Right atrium auricular region (tissue), 2 donors: ENCODE results near the gene NPAS3. TPM values are rescaled to one million over a fixed set of nuclear protein-coding genes. Genes with fewer than 3 reads are reported as not detected.

Experiments
- DNase-seq: peaks from one replicate; pipeline ENCODE4 v3.0.0-alpha.2; 2019; ENCODE audit warnings: low spot score
- H3K27ac ChIP-seq, 2 donors: fragments of 200-600 bp; sonication (generic); 1 replicate in 1 of 2; 2 replicates in 1 of 2; pipeline ENCODE4 v1.5.1; 2016 to 2019
- H3K27me3 ChIP-seq, 2 donors: fragments of 200-600 bp; sonication (generic); one replicate each; pipeline versions ENCODE4 v1.5.1 to v1.6.0; 2017 to 2019
- H3K36me3 ChIP-seq: fragments of 200-600 bp; sonication (generic); one replicate; pipeline ENCODE4 v1.5.1; 2016
- H3K4me1 ChIP-seq, 2 donors: fragments of 200-600 bp; sonication (generic); one replicate each; pipeline versions ENCODE4 v1.5.1 to v1.6.0; 2017 to 2019
- H3K4me3 ChIP-seq, 2 donors: fragments of 200-600 bp; sonication (generic); 1 replicate in 1 of 2; 2 replicates in 1 of 2; pipeline ENCODE4 v1.5.1; 2017 to 2019; ENCODE audit warnings: mild to moderate bottlenecking in 1 of 2, moderate library complexity in 1 of 2
- H3K9me3 ChIP-seq, 2 donors: fragments of 200-600 bp; sonication (generic); one replicate each; pipeline ENCODE4 v1.5.1; 2019
- total RNA-seq, 2 donors: library from RNA; depleted of rRNA; stranded (reverse); fragments of >200 nt; gene quantifications; one replicate each; pipeline ENCODE4 v1.1.0, GENCODE V29; 2016
- TF ChIP-seq, protein P1 (sequence below), 2 donors: fragments of 200-600 bp; sonication (generic); IDR thresholded peaks; one replicate each; pipeline ENCODE4 v1.5.1; 2019; ENCODE audit warnings: antibody characterized with exemption in 2 of 2

NPAS3 gene
- total RNA-seq, 2 donors from 2014 or later, result 0.67 to 1.3 TPM

DNA sequence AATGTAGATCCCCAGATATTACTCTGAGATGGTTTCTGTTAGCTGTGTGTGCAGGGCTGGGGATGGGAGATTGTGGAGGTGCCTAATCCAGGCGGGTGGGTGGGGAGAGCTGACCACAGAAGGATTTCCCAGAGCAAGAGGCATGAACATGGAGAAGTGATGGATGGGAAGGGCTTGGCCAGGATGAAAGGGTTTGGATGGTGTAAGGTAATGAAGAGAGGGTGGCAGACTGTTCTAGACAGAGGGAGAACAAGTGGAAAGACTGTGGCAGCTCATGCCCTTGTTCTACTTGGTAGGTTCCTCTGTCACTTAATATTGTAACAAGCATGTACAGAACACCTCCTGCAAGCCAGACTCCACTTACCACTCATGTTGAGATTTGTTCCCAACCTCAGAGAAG lies 187.8 kb downstream of the NPAS3 start:
- H3K36me3 ChIP-seq, result no peaks in the 10 kb centered on the region
- no peaks in the 10 kb centered on the region for H3K9me3 ChIP-seq
- H3K27ac ChIP-seq, result no peak overlapping the region
- H3K4me1 ChIP-seq, result no peaks in the 10 kb centered on the region
- H3K27me3 ChIP-seq, result no peaks in the 10 kb centered on the region
- TF ChIP-seq, protein P1, sequence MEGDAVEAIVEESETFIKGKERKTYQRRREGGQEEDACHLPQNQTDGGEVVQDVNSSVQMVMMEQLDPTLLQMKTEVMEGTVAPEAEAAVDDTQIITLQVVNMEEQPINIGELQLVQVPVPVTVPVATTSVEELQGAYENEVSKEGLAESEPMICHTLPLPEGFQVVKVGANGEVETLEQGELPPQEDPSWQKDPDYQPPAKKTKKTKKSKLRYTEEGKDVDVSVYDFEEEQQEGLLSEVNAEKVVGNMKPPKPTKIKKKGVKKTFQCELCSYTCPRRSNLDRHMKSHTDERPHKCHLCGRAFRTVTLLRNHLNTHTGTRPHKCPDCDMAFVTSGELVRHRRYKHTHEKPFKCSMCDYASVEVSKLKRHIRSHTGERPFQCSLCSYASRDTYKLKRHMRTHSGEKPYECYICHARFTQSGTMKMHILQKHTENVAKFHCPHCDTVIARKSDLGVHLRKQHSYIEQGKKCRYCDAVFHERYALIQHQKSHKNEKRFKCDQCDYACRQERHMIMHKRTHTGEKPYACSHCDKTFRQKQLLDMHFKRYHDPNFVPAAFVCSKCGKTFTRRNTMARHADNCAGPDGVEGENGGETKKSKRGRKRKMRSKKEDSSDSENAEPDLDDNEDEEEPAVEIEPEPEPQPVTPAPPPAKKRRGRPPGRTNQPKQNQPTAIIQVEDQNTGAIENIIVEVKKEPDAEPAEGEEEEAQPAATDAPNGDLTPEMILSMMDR (IDR thresholded peaks at IDR 0.05), result no peak
- H3K4me3 ChIP-seq, result no peak overlapping the region
- DNase-seq, result no peak

DNA sequence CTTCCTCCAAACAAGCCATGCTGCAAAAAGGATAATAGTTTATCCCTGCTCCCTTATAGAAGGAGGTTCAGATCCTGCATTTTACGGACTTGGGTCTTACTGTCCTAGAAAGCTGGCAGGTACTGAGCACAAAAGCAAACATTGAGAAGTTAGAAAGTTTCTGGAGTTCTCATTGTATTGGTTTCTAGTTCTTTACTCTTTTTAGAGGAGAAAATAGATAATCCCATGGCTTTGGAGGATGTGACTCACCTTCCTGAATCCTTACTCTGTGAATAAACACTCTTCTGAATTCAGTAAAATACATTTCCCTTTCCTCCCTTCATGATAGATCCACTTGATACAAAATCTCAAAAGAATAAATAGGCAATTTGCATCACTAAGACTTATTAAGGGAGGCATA lies 188.9 kb downstream of the NPAS3 start:
- Histone ChIP-seq H3K36me3 (no peaks in the 10 kb centered on the region), H3K9me3 (no peaks in the 10 kb centered on the region), H3K27me3 (no peaks in the 10 kb centered on the region), H3K27ac (no peak overlapping the region), H3K4me1 (no peaks in the 10 kb centered on the region), H3K4me3 (no peak overlapping the region)
- no peak for DNase-seq
- TF ChIP-seq, protein P1 (IDR thresholded peaks at IDR 0.05), result no peak

DNA sequence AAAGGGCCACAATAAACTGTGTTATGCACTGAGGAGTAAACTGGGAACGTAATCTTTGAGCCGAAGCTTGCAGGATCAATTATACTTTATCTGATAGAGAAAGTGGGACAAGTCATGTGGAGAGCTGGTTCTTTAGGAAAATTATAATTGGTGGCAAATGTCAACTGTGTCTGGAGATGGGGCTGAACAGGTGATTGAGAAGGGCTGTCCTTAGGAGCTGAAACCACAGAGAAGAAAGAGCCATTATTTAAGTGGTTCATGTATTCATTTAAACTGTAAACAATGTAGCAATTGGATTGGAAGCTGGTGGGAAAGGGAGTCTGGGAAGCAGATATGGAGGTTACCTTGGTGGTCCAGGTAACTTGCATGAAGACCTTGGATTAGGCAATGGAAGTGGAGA lies 193.1 kb downstream of the NPAS3 start:
- TF ChIP-seq, protein P1 (IDR thresholded peaks at IDR 0.05), result no peak
- Histone ChIP-seq H3K27me3 (no peaks in the 10 kb centered on the region), H3K4me3 (no peak overlapping the region), H3K9me3 (no peaks in the 10 kb centered on the region), H3K36me3 (no peaks in the 10 kb centered on the region), H3K27ac (no peak overlapping the region), H3K4me1 (no peaks in the 10 kb centered on the region)
- DNase-seq, result no peak

DNA sequence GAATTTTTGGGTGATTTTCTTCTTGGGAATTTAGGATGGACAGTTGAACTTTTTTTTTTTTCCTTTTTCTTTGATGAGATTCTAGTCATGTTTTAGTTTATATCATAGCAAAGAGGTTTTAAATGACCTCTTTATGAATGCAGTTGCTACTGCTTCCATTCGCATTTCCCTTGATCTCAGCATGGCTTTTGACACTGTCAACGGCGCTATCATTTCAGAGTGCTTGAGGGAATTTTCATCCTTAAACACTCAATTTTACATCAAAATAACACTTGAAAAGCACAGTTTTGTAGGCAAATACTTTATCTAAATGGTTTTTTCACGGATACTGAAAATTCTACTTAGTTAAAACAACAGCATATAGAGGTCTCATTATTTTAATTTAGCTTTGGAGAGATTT lies 195.5 kb downstream of the NPAS3 start:
- Histone ChIP-seq H3K9me3 (no peaks in the 10 kb centered on the region), H3K27me3 (no peaks in the 10 kb centered on the region), H3K36me3 (no peaks in the 10 kb centered on the region), H3K27ac (no peak overlapping the region), H3K4me1 (no peaks in the 10 kb centered on the region), H3K4me3 (no peak overlapping the region)
- DNase-seq, result no peak
- TF ChIP-seq, protein P1 (IDR thresholded peaks at IDR 0.05), result no peak

DNA sequence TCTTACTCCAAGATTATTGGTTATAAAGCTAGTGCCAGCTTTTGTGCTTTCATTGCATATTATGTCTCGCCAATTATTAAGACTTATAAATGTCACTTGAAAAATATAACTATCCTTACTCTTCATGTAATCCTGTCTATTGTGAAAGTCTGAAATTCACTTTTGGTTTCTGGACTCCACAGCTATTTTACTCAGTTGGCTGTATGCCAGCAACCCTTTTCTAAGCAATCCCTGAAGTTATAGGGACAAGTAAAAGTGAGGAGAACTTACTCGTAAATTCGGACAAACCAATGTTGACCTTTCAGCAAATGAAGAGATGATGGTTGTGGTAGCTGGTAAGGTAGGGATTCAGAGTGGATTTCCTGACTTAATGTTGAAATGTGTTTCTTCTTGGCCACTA lies 196.3 kb downstream of the NPAS3 start:
- Histone ChIP-seq H3K27ac (no peak overlapping the region), H3K9me3 (no peaks in the 10 kb centered on the region), H3K4me3 (no peak overlapping the region), H3K27me3 (no peaks in the 10 kb centered on the region), H3K4me1 (no peaks in the 10 kb centered on the region), H3K36me3 (no peaks in the 10 kb centered on the region)
- no peak for DNase-seq
- TF ChIP-seq, protein P1 (IDR thresholded peaks at IDR 0.05), result no peak

DNA sequence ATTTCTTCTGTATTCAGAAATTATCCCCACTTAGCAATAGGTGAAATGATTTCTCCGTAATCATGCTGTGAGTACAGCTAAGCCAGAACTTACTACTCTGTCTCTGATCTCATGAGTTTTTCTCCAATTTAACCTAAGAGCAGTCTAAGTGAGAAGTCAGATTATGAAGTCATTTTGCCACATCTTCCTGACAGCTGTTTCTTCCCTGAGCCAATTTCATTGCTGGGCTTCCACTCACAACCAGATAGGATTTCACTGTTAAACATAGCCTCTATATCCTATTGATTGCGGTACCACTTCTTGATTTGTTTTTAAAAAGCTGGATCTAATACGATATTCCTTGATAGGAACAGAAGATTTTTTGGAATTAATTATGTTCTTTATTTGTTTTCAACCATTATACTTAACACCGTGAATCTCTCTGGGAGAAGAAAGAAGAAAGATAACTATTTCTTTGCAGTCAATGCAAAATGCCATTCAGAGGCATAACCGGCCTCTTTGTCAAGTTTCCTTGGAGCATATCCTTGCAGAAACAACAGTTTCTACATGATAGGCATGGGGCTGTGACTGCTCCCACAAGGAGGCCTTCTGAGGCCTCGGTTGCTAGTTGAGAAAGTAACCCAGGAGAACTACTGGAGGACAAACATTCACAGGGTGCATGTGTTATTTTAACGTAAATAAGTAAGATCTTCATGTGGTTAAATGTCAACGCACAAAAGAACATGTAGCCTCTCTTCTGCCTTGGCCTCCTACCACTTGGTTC lies 212.2 kb downstream of the NPAS3 start:
- Histone ChIP-seq H3K4me3 (no peak overlapping the region), H3K36me3 (no peaks in the 10 kb centered on the region), H3K9me3 (no peaks in the 10 kb centered on the region), H3K27ac (no peak overlapping the region), H3K4me1 (no peaks in the 10 kb centered on the region), H3K27me3 (no peaks in the 10 kb centered on the region)
- DNase-seq, result no peak
- TF ChIP-seq, protein P1 (IDR thresholded peaks at IDR 0.05), result no peak
